Kidney capillary endothelial cell (primary cell): ENCODE data around the gene NPAS2.

ENCODE experiments used
- DNase-seq: peaks from one replicate; pipeline ENCODE4 v3.0.0-alpha.2; 2018; ENCODE audit warnings: low spot score

The NPAS2 gene

DNA sequence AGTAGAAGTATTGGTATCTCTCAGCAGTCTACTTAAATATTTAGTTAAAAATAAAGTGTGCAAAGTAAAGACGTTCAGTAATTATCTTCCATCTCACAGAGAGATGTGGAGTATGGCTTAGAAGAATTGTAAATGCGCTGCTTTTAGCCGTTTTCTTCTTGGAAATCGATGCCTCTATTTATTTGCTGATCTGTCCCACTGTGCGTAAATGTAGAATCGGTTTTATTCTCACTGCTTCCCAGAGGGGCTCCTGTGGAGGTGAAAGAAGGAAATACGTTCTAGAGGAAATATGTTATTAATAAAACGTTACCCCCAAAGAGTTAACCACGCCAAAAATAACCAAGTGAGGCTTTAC lies 1.9 kb downstream of the NPAS2 start:
- DNase-seq, result no peak

DNA sequence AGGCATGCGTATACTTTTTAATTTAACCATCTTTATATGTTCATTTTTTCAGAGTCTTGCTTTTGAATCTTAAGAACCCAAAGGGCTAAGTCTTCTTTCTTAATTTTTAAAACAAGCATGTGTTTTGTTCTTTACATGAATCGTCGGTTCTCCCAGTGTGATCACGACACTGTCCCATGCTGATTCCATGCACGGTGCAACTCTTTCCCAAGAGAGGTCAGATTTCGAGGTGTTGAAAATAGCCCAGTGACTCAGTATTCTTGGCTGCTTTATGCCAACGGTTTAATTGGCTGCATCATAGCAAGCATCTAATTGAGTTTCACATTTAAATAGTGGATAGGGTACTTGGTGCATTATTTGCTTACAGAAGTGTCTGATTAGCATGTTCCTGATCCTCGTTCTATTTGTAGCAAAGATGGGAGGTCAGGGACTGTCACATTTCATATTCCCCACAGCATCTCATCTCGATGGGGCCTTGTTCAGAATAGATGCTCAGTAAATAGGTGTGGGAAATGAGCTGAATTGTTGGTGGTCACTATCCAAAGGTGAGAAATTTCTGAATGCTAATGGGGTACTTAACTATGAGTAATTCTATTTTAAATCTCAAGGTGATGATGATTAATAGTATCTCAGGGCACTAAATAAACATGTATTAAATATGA lies 2.8 kb downstream of the NPAS2 start:
- DNase-seq, result no peak

DNA sequence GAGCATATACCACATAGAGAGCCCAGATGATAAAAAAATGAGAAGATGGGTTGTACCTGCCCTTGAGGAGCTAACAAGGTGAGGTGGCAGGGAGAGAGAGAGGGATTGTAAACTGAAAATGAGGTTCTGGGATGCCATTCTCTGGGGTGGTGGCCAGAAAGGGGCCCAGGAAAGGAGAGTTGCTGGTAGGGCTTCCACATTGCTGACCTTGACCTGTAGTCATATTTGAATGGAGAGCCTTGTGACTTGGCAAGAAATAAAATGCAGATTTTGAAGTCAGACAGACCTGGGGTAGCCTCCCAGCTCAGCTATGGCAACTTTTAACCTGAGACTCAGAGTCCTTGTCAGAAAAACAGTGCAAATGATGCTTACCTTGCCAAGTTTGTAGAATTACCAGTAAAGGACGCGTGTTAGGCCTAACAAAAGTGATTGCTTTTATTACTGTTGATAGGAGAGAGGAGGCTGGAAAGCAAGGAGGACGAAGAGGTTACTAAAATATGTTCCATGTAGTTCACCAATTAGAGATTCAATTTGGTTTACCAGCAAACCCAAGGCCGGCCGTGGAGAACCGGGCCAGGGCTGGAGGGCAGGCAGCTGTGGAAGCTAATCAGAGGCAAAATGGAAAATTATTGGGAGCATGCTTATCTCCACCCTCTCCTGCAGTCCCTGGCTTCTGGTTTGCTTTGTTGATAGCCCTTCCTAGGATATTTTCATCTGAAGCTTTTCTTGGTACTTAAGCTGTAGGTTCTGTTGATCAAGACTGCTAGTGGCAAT lies 3.9 kb downstream of the NPAS2 start:
- DNase-seq, result no peak

DNA sequence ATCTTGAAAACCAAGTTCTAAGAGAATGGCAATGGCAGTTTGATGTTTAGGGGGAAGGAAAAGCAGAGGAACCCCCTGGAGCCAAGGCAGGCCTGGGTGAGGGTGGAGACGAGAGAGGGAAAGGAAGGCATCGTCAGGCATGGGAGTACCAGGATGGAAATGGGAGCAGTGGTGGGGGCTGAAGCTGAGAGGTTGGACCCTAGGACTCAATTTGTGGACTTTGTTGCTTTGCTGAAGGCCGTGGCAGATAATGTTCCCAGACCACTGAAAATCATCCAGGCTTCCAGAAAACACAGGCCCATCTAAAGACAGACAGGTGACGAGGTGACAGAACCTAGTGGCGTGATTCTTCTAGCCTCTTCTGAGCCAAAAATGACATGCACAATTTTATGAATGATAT lies 4.9 kb downstream of the NPAS2 start:
- no peak for DNase-seq

DNA sequence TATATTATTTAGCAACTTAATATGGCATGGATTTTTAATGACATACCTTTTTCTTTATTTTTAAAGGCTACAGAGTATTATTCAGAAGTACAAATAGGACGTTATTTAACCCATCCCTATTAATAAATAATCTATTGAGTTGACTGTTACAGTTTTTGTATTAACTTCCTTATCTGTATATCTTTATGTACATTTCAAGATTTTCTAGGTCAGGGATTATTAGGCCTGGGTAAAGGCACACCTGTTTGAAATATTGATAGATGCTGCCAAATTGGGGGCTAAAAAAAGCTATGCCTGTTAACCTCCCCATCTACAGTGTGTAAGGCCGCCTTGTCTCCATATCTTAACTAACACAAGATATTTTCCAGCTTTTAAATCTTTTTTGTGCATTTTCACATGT lies 6.6 kb downstream of the NPAS2 start:
- no peak for DNase-seq

DNA sequence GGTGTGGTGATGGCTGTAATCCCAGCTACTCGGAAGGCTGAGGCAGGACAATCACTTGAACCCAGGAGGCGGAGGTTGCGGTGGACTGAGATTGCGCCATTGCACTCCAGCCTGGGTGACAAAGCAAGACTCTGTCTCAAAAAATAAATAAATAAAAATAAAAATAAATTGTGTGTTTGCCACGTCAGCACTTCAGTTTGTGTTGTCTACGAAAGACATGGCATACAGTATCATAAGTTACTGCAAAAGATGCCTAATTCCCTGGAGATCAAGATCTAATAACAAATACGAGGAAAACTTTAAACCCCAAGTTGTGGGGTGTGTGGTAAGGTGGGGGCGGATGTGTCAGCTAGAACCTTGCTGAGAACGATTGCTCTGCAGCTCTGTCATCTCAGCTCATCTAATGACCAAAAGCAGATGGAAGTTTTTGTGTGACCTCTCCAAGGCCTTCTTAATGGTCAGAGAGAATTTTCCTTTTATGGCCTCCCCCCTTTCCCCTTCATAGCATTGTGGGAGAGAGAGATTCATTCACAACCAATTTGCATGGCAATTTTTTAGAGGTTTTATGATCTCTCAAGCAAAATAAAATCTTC lies 11.3 kb downstream of the NPAS2 start:
- DNase-seq, result no peak

DNA sequence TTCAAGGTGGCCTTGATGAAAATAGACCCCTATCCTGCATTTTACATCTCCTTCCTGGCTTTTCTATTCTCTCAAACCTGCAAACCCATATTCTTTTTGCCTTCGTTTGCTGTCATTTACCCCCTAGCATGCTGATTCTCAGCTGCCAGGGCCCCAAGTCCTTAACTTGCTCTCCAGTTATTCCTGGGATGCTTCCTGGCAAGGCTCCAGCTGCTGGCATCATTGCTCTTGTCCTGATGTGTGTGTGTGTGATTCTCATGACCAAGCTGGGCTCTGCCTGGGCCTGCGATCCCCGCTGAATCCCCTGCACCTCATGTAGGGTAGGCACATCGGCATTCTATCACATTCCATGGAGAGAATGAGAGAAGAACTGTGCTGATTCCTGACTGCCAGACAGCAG lies 11.9 kb downstream of the NPAS2 start:
- no peak for DNase-seq

DNA sequence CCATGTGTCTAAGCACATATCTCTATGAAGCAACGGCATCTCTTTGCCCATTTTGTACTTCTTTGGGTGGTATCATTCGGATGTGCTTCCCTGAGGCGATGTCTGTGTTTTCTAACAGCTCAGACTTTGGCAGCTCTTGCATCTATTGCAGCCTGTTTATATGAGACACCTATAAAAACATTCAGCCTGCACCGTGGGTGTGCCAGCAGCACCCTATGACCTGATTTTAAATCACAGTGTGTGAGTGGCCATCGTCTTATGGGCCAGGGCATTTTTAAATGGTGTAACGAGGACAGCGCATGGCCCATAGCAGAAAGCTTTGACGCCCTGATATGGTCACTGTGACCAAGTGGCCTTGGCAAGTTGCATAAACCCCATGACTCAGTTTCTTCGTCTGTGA lies 12.9 kb downstream of the NPAS2 start:
- DNase-seq, result no peak

DNA sequence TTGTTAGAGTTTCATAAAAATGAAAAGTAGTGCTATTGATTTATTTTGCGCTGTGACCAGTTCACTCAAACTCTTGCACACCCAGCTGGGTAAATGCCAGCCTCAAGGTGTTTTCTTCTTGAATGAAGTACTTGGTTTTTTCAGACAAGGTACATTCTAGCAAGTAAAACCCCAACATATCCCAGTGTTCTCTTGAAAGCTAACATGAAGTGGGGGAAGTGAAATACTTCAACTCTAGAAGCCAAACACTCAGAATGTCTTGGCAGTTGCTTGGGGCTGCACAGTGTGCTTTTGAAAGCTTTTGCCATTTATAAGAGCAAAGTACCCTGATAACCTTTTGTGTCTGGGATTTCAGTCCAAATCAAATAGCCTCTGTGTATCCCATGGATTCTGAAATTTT lies 13.4 kb downstream of the NPAS2 start:
- no peak for DNase-seq

DNA sequence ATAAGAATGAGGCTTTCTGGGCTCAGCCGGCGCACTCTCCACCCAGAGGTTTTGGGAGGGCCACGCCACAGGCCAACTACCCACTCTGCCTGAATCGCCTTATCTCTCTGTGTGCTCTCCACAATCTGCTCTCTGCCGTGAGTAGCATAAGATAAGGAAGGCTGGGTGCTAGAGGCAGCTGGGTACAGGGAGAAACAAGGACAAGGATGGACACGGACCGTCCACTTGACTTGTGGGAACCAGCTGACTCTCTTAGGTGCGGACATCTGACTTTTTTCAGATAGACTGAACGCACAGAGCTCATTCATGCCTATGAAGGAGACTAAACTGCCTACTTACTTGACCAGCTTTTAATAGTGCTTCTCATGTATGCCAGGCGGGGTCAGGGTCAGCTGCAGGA lies 14.3 kb downstream of the NPAS2 start:
- no peak for DNase-seq

DNA sequence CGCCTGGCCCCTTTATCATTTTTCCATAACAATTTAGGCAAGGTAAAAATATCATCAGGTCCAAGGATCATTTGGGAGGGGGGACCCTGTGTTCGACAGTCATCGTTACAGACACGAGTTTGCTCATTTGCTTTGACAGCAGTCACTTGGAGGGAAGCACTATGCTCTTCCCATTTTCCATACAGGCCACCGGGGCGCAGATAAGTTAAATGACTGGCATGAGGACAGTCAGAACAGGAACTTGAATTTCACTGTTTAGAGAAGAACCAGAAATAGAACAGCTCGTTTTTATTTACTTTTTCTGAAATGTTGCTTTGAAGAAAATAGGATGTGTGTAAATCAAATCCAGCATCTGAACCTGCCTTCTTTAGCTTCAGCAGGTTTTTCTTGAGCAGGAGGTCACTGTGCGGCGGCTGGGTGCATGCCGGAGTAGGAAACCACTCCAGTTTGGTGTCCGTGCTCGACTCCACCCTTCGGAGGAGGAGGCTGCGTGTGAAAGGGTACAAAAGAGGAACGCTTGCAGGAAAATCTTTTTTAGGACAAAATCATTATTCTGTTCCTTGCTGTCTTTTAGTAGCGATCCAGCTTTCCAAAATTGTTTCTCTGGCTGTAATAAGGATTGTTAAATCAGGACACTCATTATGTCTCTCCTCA lies 15.2 kb downstream of the NPAS2 start:
- DNase-seq, result no peak

DNA sequence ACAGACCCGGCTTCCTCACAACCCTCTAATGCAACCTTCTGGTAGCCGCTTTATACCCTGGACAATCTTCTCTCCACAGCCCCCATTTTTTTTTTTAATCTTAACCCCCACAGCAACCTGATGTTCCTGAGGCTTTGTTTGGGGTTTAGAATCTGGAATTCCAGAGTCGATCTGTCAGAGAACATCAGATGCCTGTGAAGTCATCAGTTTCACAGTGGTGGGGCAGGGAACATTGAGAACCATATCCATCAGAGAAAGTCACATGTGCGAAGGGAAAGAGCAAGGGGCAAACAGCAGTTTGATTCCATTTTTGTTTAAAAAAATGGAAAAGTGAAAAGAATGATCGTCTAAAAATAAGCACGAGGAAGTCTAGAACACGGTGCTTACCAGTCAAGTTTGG lies 20.6 kb downstream of the NPAS2 start:
- DNase-seq, result no peak

DNA sequence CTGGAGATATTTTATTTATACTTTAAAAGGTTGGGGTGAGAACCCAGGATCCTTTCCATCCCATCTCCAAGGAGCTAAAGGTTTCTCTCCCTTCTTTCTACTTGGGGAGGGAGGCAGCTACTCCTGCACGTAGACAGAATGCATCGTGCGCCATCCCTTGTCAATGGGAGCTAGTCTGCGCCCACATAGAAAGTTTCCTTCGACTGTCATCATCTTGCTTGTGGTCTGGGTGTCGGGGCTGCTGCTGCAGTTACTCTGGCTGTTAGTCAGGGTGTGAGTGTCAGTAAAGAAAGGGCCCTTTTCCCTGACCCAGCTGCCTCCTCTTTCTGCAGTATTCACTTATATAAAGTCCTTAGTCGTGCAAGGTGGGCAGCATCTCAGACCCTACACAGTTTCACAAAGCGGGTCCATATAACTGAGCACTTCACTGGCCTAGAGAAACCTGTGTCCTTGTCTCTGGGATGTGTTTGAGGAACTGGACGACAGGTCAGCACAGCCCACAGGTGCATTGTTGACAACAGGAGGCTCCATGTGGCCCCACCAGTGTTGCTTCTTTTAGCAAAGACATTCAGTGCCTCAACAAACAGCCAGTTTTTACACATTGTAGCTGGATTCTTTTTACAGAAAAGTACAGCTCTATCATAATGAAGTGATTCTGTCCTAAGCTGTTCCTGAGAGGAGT lies 22.4 kb downstream of the NPAS2 start:
- DNase-seq, result no peak

DNA sequence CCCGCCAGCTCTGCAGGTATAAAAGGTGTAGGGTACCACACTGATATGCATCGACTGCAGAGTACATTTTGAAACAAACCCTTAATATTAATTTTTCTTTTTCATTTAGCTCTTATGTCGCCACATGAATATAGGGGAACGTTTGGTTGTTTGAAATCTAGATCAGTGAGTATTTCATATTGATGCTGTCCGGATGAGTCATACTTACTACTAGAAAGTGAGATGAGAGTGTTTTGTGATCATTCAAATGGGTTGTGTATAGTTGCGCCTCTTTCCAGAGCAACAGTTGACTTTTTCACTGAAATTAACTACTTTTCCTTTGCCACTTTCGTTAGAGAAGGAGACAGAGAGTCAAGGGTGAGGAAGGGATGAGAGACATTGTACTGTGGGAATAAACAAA lies 24.6 kb downstream of the NPAS2 start:
- no peak for DNase-seq

DNA sequence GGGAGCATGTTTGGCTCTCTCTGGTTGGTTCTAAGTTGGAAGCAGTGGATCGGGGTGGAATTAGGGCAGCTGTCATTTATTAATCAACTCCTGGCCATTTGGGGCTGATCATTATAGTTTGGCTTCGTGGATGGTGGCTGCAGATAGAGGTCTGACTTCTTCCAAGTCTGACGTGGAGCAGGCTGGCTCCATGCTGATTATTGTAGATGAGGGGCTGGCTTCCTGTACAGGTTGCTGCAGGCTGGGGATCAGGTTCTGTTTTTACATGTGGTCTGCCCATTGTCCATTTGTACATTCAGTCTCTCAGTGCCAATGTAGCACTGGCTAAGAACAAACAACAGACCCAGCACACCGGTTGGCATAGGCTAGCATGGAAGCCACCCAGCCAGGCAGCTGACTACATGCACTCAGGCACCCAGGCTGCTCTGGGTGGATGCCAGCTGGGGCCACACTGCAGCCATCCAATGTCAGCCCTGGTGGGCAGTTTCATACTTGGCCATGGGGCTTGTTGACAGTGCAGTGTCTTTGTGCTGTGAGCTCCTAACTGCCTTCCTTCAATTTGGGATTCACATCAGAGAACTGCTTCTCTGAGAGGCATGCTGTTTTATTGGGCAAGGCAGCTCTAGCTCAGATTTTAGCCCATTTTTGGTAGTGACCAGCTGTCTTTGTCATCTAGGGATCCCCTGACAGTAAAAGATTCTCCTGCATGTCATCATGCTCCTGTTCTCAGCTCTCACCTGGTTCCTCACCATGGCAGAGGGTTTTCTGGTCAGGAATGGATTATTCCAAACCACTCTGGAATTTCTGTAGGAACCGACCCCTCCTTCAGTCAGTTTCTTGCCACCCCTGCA lies 25.4 kb downstream of the NPAS2 start:
- no peak for DNase-seq

DNA sequence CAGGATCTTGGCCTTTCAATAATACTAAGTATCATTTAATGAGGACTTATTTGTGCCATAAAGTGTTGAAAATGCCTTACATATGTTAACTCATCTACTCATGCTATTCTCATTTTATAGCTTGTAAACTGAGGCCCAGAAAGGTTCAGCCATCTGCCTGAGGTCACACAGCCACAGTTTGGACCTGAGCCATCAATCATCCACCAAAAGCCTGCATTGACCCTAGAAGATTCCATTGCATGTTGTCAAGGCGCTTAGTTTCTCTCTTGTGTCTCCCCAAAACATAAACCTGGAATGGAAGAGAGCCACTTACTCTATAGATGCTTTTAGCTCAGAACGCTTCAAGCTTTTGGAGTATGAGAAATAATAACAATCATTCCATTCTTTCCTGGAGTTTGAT lies 26.8 kb downstream of the NPAS2 start:
- no peak for DNase-seq

DNA sequence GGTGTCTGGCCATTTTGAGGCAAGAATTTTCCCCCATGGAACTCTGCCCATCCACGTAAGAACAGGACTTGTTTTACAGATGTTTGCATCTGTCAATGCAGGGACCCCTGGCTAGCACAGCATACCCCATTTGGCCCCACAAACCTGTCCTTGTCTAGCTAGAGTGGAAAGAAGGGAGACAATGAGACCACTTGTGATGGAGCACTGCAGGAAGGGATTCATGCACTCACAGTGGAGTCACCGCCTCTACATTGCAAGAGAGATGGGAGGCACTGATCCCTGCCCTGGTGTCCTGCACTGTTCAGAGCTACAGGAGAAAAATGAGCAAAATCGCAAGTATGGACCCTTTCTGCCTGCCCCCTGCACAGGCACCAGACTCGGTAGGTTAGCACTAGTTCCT lies 32.5 kb downstream of the NPAS2 start:
- no peak for DNase-seq

DNA sequence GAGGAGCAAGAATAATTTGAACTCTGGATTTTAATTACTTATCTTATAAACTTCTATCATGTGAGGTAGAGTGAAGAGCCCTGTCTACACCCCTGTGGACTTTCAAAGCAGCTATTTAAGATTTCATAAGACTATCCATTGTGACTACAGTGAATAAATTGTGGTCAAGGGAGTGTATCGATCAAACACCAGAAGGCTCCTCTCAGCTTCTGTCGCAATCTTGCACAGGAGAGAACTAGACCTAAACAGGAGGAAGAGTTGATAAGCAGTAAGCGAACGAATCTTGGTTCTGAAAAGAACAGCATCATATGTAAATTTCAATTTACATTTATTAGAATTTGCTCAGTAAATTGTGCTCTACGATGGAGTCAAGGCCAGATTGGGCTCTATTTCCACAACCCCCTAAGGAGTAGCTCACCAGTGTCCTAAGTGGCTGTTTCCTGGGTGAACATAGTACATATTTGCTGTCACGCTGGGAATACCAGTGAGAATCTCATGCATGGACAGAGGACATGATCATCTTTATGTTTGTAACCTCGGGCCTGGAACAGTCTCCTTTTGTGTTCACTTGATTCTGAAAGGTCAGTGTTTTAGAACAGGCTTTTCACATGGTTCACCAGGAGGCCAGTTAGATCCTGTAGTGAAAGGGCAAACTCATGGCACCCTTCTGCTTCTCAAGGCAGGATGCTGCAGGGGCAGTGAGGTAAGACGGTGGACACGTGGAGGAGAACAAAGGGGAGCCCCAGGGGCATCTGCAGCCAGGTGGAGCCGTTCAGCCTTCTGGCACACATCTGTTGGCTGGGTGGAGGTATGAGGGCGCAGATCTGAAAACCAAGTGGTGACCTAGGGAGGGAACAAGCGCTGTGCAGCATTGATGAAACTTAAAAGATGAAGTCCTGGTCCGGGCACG lies 33.3 kb downstream of the NPAS2 start:
- no peak for DNase-seq

DNA sequence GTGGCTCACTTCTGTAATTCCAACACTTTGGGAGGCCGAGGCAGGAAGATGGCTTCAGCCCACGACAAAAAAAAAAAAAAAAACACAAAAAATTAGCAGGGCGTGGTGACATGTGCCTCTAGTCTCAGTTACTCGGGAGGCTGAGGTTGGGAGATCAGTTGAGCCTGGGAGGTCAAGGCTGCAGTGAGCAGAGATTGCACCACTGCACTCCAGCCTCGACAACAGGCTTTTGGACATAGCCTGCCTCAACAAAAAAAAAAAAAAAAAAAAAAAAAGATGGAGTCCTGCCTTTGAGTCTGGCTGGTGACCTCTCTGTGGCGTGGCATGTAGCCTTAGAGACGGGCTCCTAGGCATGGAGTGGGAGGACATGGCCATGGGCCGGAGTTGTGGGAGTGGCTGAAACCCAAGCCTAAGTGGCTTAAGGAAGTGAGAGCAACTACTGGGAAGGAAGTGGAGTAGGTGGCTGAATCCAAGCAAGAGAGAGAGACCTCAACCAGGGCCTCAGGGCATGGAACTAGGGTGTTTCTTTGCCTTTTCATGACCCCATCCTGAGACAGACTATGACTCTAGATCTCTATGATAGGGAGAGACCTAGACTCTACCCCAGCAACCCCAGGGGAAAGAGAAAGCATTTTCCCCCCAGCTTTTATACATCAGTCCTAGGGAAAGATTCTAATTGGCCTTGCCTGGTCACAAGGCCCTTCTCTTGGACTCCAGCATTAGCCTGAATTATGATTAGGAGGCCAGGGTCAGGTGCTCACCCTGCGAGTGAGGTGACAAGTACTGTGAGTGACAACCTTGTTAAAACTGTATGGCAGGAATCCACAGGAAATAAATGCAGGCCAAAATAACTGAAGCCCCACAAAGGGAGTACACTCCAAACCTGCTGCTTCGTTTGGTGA lies 34.2 kb downstream of the NPAS2 start:
- DNase-seq, result no peak

DNA sequence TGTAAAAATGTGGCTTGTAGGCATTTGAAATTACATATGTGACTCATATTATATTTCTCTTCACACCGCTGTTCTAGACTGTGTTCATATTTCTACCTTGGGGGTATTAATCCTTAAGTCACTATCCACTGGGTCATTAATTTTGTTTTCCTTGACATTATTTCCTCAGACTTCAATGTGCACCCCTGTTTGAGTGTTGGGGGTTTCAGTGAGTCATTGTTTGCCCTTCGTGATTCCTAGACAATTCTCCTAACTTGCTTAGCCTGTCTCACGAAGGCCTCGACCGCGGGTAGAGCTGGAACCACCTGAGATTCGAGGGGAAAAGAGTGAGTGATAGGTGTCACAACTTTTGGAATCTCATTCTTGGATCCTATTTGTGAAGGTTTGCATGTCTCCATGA lies 35.1 kb downstream of the NPAS2 start:
- DNase-seq, result no peak
